Thoracic aorta (tissue), 2 donors: ENCODE measurements around the gene IGSF9B. TPM values are rescaled to one million over a fixed set of nuclear protein-coding genes. Genes with fewer than 3 reads are reported as not detected.

ENCODE experiments used
- ATAC-seq: fragments of 150-250 bp; one replicate; pipeline ENCODE4 v1.8.0; 2017; ENCODE audit warnings: low read depth; ENCODE audit not compliant: insufficient number of reproducible peaks, low FRiP score
- DNase-seq: peaks from one replicate; pipeline ENCODE4 v3.0.0-alpha.2; 2020; ENCODE audit warnings: low spot score
- H3K27ac ChIP-seq, 2 donors: fragments of 200-600 bp; sonication (generic); 1 replicate in 1 of 2; 2 replicates in 1 of 2; pipeline ENCODE4 v1.5.1; 2016; ENCODE audit warnings: mild to moderate bottlenecking in 2 of 2, moderate library complexity in 2 of 2
- H3K27me3 ChIP-seq: fragments of 200-600 bp; sonication (generic); replicated peaks from 2 replicates; pipeline ENCODE4 v1.6.0; 2016; ENCODE audit warnings: mild to moderate bottlenecking; ENCODE audit not compliant: insufficient read depth
- H3K36me3 ChIP-seq: fragments of 200-600 bp; sonication (generic); one replicate; pipeline ENCODE4 v1.5.1; 2016
- H3K4me1 ChIP-seq, 2 donors: fragments of 200-600 bp; sonication (generic); 1 replicate in 1 of 2; 2 replicates in 1 of 2; pipeline versions ENCODE4 v1.5.1 to v1.6.0; 2016; ENCODE audit warnings: low read depth in 2 of 2, mild to moderate bottlenecking in 1 of 2; ENCODE audit not compliant: control insufficient read depth in 1 of 2
- H3K4me3 ChIP-seq: fragments of 200-600 bp; sonication (generic); 2 replicates; pipeline ENCODE4 v1.5.1; 2016; ENCODE audit warnings: mild to moderate bottlenecking
- H3K9me3 ChIP-seq: fragments of 200-600 bp; sonication (generic); 2 replicates; pipeline ENCODE4 v1.5.1; 2016
- CTCF ChIP-seq: fragments of 200-600 bp; sonication (generic); IDR thresholded peaks from one replicate; pipeline ENCODE4 v1.5.1; 2019; ENCODE audit warnings: antibody characterized with exemption
- total RNA-seq, 2 donors: library from RNA; depleted of rRNA; stranded (reverse); fragments of >200 nt; gene quantifications; one replicate each; pipeline versions ENCODE4 v1.1.0 to v1.2.3, GENCODE V29; 2016

The IGSF9B gene
- total RNA-seq, 2 donors from 2014 or later = 67.1 to 77.2 TPM

GRCh38 chr11:133965031-133965601 lies 8.3 kb upstream of the IGSF9B start:
- H3K27me3 ChIP-seq = no peaks in the 10 kb centered on the region
- no peaks in the 10 kb centered on the region for H3K36me3 ChIP-seq
- TF ChIP-seq CTCF = no peak
- H3K4me3 ChIP-seq = no peak overlapping the region
- ATAC-seq = peak; percentile 99
- H3K4me1 ChIP-seq = peaks cover 6 to 26% of the 10 kb centered on the region in 2 donors
- no peaks in the 10 kb centered on the region for H3K9me3 ChIP-seq
- peak overlapping the region in 1 of 2 donors; percentile 72 for H3K27ac ChIP-seq
- no peak for DNase-seq

DNA sequence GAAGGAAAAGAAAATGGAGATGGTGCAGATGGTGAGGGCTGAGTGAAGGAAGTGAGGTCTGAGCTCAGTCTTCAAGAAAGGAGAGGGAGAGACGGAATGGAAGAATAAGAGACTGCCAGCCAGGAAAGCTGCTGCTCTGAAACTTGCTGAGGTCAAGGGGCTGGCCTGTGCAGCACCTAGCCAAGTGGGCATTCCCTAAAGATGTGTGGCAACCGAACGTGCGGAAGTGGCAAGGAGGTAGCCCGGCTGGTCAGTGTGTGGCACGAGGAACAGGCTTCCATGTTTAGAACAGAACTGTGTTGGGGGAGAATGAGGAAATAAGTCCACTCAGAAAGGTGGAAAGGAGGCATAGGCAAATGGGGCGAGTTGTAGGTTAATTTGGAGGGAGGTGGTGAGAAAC lies 7.6 kb upstream of the IGSF9B start:
- ATAC-seq (no peak), DNase-seq (no peak)
- no peaks in the 10 kb centered on the region for H3K36me3 ChIP-seq
- no peaks in the 10 kb centered on the region for H3K27me3 ChIP-seq
- H3K9me3 ChIP-seq = no peaks in the 10 kb centered on the region
- no peak overlapping the region for H3K4me3 ChIP-seq
- H3K4me1 ChIP-seq = peaks cover 6 to 26% of the 10 kb centered on the region in 2 donors
- TF ChIP-seq CTCF = no peak
- peak overlapping the region in 1 of 2 donors; percentile 72 for H3K27ac ChIP-seq

DNA sequence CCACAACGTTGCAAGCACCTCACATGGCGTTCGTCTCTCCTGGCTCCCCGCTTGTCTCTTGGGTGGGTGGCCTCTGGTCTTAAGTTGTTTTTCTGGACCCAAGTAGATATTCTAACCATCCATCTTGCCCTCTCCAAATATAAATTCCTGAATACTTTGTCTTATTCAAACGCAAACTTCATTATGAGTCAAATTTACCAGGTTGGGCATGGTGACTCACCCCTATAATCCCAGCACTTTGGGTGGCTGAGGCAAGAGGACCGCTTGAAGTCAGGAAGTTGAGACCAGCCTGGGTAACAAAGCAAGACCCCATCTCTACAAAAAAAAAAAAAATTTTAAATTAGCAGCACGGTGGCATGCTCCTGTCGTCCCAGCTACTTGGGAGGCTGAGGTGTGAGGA lies 5.1 kb upstream of the IGSF9B start:
- ATAC-seq (no peak), DNase-seq (no peak)
- H3K4me1 ChIP-seq = peaks cover 6 to 35% of the 10 kb centered on the region in 2 donors
- no peaks in the 10 kb centered on the region for H3K36me3 ChIP-seq
- H3K27me3 ChIP-seq = no peaks in the 10 kb centered on the region
- no peak overlapping the region for H3K27ac ChIP-seq
- H3K9me3 ChIP-seq = no peaks in the 10 kb centered on the region
- TF ChIP-seq CTCF = no peak
- H3K4me3 ChIP-seq = no peak overlapping the region

GRCh38 chr11:133957900-133958299 lies 1.1 kb upstream of the IGSF9B start:
- DNase-seq = no peak
- H3K4me3 ChIP-seq = peak overlapping the region; percentile 81

DNA sequence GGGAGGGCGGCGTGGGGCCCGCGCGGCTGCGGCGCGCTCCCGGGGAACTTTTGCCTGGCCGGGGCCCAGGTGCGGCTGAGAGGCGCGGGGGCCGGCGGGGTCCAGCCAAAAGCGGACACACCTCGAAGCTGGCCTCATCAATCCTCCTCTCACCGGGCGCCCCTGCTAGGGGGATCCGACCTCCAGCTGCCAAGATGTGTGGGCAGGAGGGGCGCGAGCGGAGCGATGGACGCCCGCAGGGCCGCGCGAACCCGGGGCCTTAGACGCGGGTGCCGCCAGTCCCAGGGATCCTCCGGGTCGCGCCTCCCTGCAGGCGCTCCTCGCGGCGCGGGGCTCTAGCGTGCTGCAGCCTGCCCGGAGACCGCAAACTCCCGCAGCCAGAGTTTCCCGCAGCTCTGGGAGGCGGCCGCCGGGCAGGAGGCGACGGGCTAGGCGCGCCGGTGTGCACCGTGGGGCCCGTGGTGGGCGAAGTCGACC lies 785 bp downstream of the IGSF9B start:
- H3K4me3 ChIP-seq = peak overlapping the region; percentile 81
- no peaks in the 10 kb centered on the region for H3K27me3 ChIP-seq
- peaks cover 10 to 51% of the 10 kb centered on the region in 2 donors for H3K4me1 ChIP-seq
- no peaks in the 10 kb centered on the region for H3K9me3 ChIP-seq
- ATAC-seq (no peak), DNase-seq (no peak)
- H3K27ac ChIP-seq = peak overlapping the region; percentile 93 to 94
- no peaks in the 10 kb centered on the region for H3K36me3 ChIP-seq
- no peak for TF ChIP-seq CTCF

More at GRCh38 chr11:133957900-133958299, 1.1 kb upstream of the IGSF9B start:
- Histone ChIP-seq H3K4me1 (peaks cover 0 to 33% of the 10 kb centered on the region in 2 donors), H3K36me3 (no peaks in the 10 kb centered on the region), H3K9me3 (no peaks in the 10 kb centered on the region), H3K27ac (peak overlapping the region; percentile 93 to 94), H3K27me3 (no peaks in the 10 kb centered on the region)
- TF ChIP-seq CTCF = no peak
- ATAC-seq = no peak
